ENCODE data around the gene KRT38.

The KRT38 gene

DNA sequence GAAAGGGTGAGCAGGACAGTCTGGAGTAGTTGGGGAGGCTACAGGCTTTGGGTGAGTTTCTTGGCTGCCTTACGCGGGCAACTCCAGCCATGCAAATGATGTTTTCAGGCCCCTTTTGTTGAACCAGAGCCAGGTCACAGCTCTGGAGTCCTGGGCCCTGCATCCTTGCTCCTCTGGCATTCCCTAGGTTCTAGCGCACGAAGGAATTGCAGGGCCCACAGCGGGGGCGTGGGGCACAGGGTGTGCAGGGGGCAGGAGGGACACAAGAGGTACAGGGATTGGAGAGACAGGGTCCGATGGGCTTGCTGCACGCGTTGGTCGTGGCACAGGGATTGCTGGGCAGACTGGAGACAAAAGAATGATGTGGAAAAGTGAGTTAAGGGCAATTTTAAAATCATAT is 47.0 kb downstream of the KRT38 start:
- no peak for DNase-seq

DNA sequence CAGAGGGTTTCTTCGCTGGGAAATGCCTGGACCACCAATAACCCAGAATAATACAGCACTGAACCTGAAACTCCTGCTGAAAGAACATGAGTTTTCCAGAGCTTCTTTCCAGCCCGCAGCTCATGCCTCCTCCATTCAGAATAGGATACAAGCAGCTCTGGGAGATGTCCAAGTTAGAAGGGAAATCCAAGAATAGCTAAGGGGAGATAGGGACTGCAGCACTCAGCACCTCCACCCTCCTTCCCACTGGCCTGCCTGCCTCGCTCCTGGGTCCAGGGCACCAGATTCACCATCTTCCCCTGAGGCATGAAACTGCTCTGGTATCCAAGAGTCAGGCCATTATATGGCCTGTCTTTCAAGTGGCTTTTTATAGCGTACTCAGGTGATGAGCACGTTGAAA is 47.5 kb downstream of the KRT38 start:
- no peak for DNase-seq

DNA sequence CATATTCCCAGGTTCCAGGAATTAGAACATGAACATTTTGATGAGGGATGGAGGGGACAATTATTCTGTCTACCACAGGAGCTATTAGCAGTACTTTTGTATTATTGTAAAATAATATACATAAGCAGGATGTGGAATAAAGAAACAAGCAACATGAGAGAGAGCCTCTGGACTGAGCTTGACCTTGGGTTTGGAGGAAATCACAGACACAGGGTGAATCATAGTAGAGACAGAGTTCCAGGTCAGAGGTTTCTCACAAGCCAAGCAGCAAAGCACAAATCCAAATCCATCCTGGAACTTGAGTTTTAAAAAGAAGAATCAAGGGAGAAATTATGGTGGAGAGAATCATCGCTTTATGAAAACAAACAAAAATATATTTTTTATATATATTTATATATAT is 48.5 kb downstream of the KRT38 start:
- no peak for DNase-seq

GRCh38 chr17:41391535-41391934 is 49.2 kb downstream of the KRT38 start:
- no peak for DNase-seq

- DNase-seq, result no peak
These were observed 50.3 kb downstream of the KRT38 start for GRCh38 chr17:41390411-41390938.

DNA sequence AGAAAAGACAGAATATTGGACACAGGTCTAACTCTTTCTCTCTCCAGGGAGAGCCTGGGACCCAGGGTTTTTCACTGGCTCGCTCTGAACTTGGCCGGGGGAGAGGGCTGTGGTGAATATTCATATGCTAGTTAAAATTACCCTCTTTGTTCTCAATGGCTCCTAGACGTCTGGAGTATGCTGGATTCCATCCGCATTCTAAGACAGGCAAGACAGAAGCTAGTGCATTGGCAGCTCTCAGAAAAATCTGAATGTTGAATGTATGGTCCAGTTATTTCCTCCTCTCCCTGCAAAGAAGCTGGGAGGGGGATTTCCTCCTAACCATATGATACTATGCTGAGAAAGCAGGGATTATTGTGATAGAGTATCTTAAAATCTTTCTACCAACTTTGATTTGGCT is 53.1 kb downstream of the KRT38 start:
- no peak for DNase-seq

GRCh38 chr17:41386227-41386626 is 54.6 kb downstream of the KRT38 start:
- no peak for DNase-seq
